ENCODE data around the gene BEND7. TPM values are rescaled to one million over a fixed set of nuclear protein-coding genes. Genes with fewer than 3 reads are reported as not detected.

Gene BEND7
- total and polyA plus RNA-seq, 2 of the 13 experiments (the other 11 are each of a cell fraction or from before 2014, with no cell fraction given): 14.1 to 17.1 TPM

DNA sequence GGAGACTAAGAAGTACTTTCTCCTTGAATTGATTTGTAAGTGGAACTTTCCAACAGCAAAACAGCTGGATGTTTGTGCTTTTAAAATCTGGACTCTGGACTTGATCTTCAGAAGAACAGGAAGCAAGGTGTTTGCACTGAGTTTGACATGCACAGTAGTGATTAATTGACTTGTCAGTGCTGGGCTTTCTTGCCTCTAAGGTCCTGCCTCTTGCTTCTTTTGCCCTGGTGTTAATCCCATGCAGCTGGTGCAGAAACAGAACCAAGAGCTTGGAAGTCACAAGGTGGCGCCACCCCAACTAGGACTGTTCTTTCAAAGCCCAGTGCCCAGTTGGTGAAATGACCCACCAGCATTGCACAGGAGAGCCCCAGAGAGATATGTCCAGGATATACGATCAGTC lies 114.0 kb downstream of the BEND7 start (continued):
- TF ChIP-seq, protein P1, sequence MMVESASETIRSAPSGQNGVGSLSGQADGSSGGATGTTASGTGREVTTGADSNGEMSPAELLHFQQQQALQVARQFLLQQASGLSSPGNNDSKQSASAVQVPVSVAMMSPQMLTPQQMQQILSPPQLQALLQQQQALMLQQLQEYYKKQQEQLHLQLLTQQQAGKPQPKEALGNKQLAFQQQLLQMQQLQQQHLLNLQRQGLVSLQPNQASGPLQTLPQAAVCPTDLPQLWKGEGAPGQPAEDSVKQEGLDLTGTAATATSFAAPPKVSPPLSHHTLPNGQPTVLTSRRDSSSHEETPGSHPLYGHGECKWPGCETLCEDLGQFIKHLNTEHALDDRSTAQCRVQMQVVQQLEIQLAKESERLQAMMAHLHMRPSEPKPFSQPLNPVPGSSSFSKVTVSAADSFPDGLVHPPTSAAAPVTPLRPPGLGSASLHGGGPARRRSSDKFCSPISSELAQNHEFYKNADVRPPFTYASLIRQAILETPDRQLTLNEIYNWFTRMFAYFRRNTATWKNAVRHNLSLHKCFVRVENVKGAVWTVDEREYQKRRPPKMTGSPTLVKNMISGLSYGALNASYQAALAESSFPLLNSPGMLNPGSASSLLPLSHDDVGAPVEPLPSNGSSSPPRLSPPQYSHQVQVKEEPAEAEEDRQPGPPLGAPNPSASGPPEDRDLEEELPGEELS (CRISPR knock-in tag; IDR thresholded peaks at IDR 0.05): no peak; the same call in 1 of the 2 replicates
- TF ChIP-seq ZNF44 (CRISPR knock-in tag; IDR thresholded peaks at IDR 0.05) (no peak), YEATS2 (CRISPR knock-in tag; IDR thresholded peaks at IDR 0.05; ENCODE audit: borderline replicate concordance) (0 out of 2 replicates have a peak, but pooled peaks have one; percentile 30), RARA (CRISPR knock-in tag; IDR thresholded peaks at IDR 0.05) (peak; percentile 32), ZSCAN31 (CRISPR knock-in tag; IDR thresholded peaks at IDR 0.05; ENCODE audit: low read depth) (no peak), HMG20A (CRISPR knock-in tag; IDR thresholded peaks at IDR 0.05; ENCODE audit: borderline replicate concordance) (peak; percentile 45; the same call in 1 of the 2 replicates), SPEN (CRISPR knock-in tag; IDR thresholded peaks at IDR 0.05; ENCODE audit: low read depth) (no peak), HOXD1 (CRISPR knock-in tag; IDR thresholded peaks at IDR 0.05) (peak; percentile 92), ZNF567 (CRISPR knock-in tag; IDR thresholded peaks at IDR 0.05; ENCODE audit: borderline replicate concordance) (no peak), NCOA1 (CRISPR knock-in tag; IDR thresholded peaks at IDR 0.05) (no peak), KMT2A (CRISPR knock-in tag; IDR thresholded peaks at IDR 0.05) (no peak), ELF3 (CRISPR knock-in tag; IDR thresholded peaks at IDR 0.05) (peak; percentile 80), ZNF614 (CRISPR knock-in tag; IDR thresholded peaks at IDR 0.05; ENCODE audit: borderline replicate concordance) (peak; percentile 78; the same call in 1 of the 2 replicates), SSRP1 (CRISPR knock-in tag; IDR thresholded peaks at IDR 0.05) (no peak)
- TF ChIP-seq, protein P2, sequence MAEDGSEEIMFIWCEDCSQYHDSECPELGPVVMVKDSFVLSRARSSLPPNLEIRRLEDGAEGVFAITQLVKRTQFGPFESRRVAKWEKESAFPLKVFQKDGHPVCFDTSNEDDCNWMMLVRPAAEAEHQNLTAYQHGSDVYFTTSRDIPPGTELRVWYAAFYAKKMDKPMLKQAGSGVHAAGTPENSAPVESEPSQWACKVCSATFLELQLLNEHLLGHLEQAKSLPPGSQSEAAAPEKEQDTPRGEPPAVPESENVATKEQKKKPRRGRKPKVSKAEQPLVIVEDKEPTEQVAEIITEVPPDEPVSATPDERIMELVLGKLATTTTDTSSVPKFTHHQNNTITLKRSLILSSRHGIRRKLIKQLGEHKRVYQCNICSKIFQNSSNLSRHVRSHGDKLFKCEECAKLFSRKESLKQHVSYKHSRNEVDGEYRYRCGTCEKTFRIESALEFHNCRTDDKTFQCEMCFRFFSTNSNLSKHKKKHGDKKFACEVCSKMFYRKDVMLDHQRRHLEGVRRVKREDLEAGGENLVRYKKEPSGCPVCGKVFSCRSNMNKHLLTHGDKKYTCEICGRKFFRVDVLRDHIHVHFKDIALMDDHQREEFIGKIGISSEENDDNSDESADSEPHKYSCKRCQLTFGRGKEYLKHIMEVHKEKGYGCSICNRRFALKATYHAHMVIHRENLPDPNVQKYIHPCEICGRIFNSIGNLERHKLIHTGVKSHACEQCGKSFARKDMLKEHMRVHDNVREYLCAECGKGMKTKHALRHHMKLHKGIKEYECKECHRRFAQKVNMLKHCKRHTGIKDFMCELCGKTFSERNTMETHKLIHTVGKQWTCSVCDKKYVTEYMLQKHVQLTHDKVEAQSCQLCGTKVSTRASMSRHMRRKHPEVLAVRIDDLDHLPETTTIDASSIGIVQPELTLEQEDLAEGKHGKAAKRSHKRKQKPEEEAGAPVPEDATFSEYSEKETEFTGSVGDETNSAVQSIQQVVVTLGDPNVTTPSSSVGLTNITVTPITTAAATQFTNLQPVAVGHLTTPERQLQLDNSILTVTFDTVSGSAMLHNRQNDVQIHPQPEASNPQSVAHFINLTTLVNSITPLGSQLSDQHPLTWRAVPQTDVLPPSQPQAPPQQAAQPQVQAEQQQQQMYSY (CRISPR knock-in tag; IDR thresholded peaks at IDR 0.05): no peak
- TF ChIP-seq, protein P3, sequence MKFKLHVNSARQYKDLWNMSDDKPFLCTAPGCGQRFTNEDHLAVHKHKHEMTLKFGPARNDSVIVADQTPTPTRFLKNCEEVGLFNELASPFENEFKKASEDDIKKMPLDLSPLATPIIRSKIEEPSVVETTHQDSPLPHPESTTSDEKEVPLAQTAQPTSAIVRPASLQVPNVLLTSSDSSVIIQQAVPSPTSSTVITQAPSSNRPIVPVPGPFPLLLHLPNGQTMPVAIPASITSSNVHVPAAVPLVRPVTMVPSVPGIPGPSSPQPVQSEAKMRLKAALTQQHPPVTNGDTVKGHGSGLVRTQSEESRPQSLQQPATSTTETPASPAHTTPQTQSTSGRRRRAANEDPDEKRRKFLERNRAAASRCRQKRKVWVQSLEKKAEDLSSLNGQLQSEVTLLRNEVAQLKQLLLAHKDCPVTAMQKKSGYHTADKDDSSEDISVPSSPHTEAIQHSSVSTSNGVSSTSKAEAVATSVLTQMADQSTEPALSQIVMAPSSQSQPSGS (CRISPR knock-in tag; IDR thresholded peaks at IDR 0.05): 0 out of 2 replicates have a peak, but pooled peaks have one; percentile 34
- TF ChIP-seq, protein P4, sequence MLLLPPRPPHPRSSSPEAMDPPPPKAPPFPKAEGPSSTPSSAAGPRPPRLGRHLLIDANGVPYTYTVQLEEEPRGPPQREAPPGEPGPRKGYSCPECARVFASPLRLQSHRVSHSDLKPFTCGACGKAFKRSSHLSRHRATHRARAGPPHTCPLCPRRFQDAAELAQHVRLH (CRISPR knock-in tag; IDR thresholded peaks at IDR 0.05; ENCODE audit: borderline replicate concordance, low read depth): peak; percentile 64; the same call in 1 of the 2 replicates
- TF ChIP-seq, protein P5, sequence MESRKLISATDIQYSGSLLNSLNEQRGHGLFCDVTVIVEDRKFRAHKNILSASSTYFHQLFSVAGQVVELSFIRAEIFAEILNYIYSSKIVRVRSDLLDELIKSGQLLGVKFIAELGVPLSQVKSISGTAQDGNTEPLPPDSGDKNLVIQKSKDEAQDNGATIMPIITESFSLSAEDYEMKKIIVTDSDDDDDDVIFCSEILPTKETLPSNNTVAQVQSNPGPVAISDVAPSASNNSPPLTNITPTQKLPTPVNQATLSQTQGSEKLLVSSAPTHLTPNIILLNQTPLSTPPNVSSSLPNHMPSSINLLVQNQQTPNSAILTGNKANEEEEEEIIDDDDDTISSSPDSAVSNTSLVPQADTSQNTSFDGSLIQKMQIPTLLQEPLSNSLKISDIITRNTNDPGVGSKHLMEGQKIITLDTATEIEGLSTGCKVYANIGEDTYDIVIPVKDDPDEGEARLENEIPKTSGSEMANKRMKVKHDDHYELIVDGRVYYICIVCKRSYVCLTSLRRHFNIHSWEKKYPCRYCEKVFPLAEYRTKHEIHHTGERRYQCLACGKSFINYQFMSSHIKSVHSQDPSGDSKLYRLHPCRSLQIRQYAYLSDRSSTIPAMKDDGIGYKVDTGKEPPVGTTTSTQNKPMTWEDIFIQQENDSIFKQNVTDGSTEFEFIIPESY (CRISPR knock-in tag; IDR thresholded peaks at IDR 0.05): no peak
- TF ChIP-seq, protein P6, sequence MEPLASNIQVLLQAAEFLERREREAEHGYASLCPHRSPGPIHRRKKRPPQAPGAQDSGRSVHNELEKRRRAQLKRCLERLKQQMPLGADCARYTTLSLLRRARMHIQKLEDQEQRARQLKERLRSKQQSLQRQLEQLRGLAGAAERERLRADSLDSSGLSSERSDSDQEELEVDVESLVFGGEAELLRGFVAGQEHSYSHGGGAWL (CRISPR knock-in tag; IDR thresholded peaks at IDR 0.05): no peak
- TF ChIP-seq, protein P7, sequence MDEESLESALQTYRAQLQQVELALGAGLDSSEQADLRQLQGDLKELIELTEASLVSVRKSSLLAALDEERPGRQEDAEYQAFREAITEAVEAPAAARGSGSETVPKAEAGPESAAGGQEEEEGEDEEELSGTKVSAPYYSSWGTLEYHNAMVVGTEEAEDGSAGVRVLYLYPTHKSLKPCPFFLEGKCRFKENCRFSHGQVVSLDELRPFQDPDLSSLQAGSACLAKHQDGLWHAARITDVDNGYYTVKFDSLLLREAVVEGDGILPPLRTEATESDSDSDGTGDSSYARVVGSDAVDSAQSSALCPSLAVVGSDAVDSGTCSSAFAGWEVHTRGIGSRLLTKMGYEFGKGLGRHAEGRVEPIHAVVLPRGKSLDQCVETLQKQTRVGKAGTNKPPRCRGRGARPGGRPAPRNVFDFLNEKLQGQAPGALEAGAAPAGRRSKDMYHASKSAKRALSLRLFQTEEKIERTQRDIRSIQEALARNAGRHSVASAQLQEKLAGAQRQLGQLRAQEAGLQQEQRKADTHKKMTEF (CRISPR knock-in tag; IDR thresholded peaks at IDR 0.05): peak; percentile 53; the same call in 1 of the 2 replicates

Measured in HepG2 (cell line).